ENCODE results near the gene SDK2. TPM values are rescaled to one million over a fixed set of nuclear protein-coding genes. Genes with fewer than 3 reads are reported as not detected.

The SDK2 gene
- total and polyA plus RNA-seq, 2 experiments from 2014 or later: 0.74 to 5.1 TPM

- TF ChIP-seq STAT1 (IDR thresholded peaks at IDR 0.05; ENCODE audit: unreplicated experiment) (no peak), ZNF114 (CRISPR knock-in tag; IDR thresholded peaks at IDR 0.05) (no peak), JUNB (IDR thresholded peaks at IDR 0.05; ENCODE audit: unreplicated experiment) (no peak), REST (IDR thresholded peaks at IDR 0.05; ENCODE audit: unreplicated experiment) (no peak), POLR2AphosphoS5 (IDR thresholded peaks at IDR 0.05; ENCODE audit: low read depth) (no peak), ZNF331 (CRISPR knock-in tag; IDR thresholded peaks at IDR 0.05; ENCODE audit: low read depth) (no peak)
- Mint-ChIP-seq H3K4me3 (no peak overlapping the region), H3K27me3 (ENCODE audit: insufficient read depth, low read depth, poor library complexity) (peaks cover 12% of the 10 kb centered on the region), H3K27ac (no peak overlapping the region), H3K4me1 (peaks cover 12% of the 10 kb centered on the region), H3K36me3 (ENCODE audit: low read depth) (no peaks in the 10 kb centered on the region), H3K9me3 (no peaks in the 10 kb centered on the region)
- Histone ChIP-seq H3K36me3 (ENCODE audit: insufficient read depth) (no peaks in the 10 kb centered on the region), H2AFZ (no peak overlapping the region), H3K79me2 (replicated peaks; ENCODE audit: insufficient read depth) (no peaks in the 10 kb centered on the region), H3K4me3 (no peak overlapping the region), H3K27ac (ENCODE audit: low read depth) (no peak overlapping the region), H3K4me2 (no peak overlapping the region), H3K27me3 (ENCODE audit: insufficient read depth) (no peaks in the 10 kb centered on the region), H4K20me1 (replicated peaks; ENCODE audit: insufficient read depth) (no peaks in the 10 kb centered on the region), H3K4me1 (ENCODE audit: insufficient read depth) (no peaks in the 10 kb centered on the region; the same call in 1 of the 2 replicates), H3K9me2 (ENCODE audit: insufficient read depth) (no peaks in the 10 kb centered on the region), H3F3A (replicated peaks; ENCODE audit: low read depth) (no peaks in the 10 kb centered on the region)
- ATAC-seq (no peak), DNase-seq (ENCODE audit: low spot score) (no peak)
Observed at GRCh38 chr17:73430848-73431247, 213.4 kb downstream of the SDK2 start.

- peaks cover 12% of the 10 kb centered on the region for H3K27me3 Mint-ChIP-seq (ENCODE audit: insufficient read depth, low read depth, poor library complexity)
- Histone ChIP-seq H3K79me2 (replicated peaks; ENCODE audit: insufficient read depth) (no peaks in the 10 kb centered on the region), H4K20me1 (replicated peaks; ENCODE audit: insufficient read depth) (no peaks in the 10 kb centered on the region), H3K4me3 (no peak overlapping the region), H2AFZ (no peak overlapping the region), H3K4me2 (no peak overlapping the region), H3K36me3 (ENCODE audit: insufficient read depth) (no peaks in the 10 kb centered on the region), H3K9me2 (ENCODE audit: insufficient read depth) (no peaks in the 10 kb centered on the region), H3K27me3 (ENCODE audit: insufficient read depth) (no peaks in the 10 kb centered on the region), H3K27ac (ENCODE audit: low read depth) (no peak overlapping the region), H3K4me1 (ENCODE audit: insufficient read depth) (no peaks in the 10 kb centered on the region; the same call in 1 of the 2 replicates), H3F3A (replicated peaks; ENCODE audit: low read depth) (no peaks in the 10 kb centered on the region)
- peak; percentile 15 for ATAC-seq
- no peak overlapping the region for H3K4me3 Mint-ChIP-seq
- no peak for DNase-seq (ENCODE audit: low spot score)
- peaks cover 12% of the 10 kb centered on the region for H3K4me1 Mint-ChIP-seq
- H3K27ac Mint-ChIP-seq: no peak overlapping the region
- H3K9me3 Mint-ChIP-seq: no peaks in the 10 kb centered on the region
- no peaks in the 10 kb centered on the region for H3K36me3 Mint-ChIP-seq (ENCODE audit: low read depth)
- TF ChIP-seq POLR2AphosphoS5 (IDR thresholded peaks at IDR 0.05; ENCODE audit: low read depth) (no peak), ZNF331 (CRISPR knock-in tag; IDR thresholded peaks at IDR 0.05; ENCODE audit: low read depth) (no peak), CTCF (conservative IDR thresholded peaks at IDR 0.05; ENCODE audit: low read depth in 2 of 2) (no peak), CREB1 (CRISPR knock-in tag; IDR thresholded peaks at IDR 0.05; ENCODE audit: low read depth) (no peak), REST (IDR thresholded peaks at IDR 0.05; ENCODE audit: unreplicated experiment) (no peak), ZNF114 (CRISPR knock-in tag; IDR thresholded peaks at IDR 0.05) (no peak), JUNB (IDR thresholded peaks at IDR 0.05; ENCODE audit: unreplicated experiment) (no peak), EZH2 (IDR thresholded peaks at IDR 0.05; ENCODE audit: low read depth, unreplicated experiment) (no peak), EZH2phosphoT487 (IDR thresholded peaks at IDR 0.05; ENCODE audit: unreplicated experiment) (no peak)
Observed at GRCh38 chr17:73430165-73430680, 214.0 kb downstream of the SDK2 start.
